Neural crest cell (in vitro differentiated cells): Measurements from ENCODE around the gene MBD1. TPM values are rescaled to one million over a fixed set of nuclear protein-coding genes. Genes with fewer than 3 reads are reported as not detected.

Experiments
- DNase-seq: peaks from one replicate; pipeline ENCODE4 v3.0.0; 2021; ENCODE audit warnings: low read depth, mixed read lengths, low spot score
- H3K27ac Mint-ChIP-seq: one replicate; pipeline ENCODE4 v1.8.0; 2021; ENCODE audit warnings: mild to moderate bottlenecking, mixed read lengths; ENCODE audit not compliant: unreplicated experiment
- H3K27me3 Mint-ChIP-seq: 2 replicates; pipeline ENCODE4 v1.8.0; 2021; ENCODE audit warnings: low read depth, mild to moderate bottlenecking, mixed read lengths
- H3K36me3 Mint-ChIP-seq: 2 replicates; pipeline ENCODE4 v1.8.0; 2021; ENCODE audit warnings: low read depth, mild to moderate bottlenecking, mixed read lengths
- H3K4me1 Mint-ChIP-seq: 2 replicates; pipeline ENCODE4 v1.8.0; 2021; ENCODE audit warnings: mixed read lengths
- H3K4me3 Mint-ChIP-seq: one replicate; pipeline ENCODE4 v1.8.0; 2021; ENCODE audit warnings: mild to moderate bottlenecking, mixed read lengths
- H3K9me3 Mint-ChIP-seq: 2 replicates; pipeline ENCODE4 v1.8.0; 2021; ENCODE audit warnings: mixed read lengths
- CTCF ChIP-seq: fragments of 200-600 bp; sonication (generic); conservative IDR thresholded peaks from 2 replicates; pipeline ENCODE4 v1.5.0; 2021; ENCODE audit warnings: antibody characterized with exemption, mild to moderate bottlenecking
- total RNA-seq: library from RNA; stranded (reverse); gene quantifications from 2 replicates; pipeline ENCODE4 v1.2.1, GENCODE V29; 2021

The MBD1 gene
- total RNA-seq, 1 donor from 2014 or later = 77.2 TPM

- Mint-ChIP-seq H3K4me1 (peaks cover 39% of the 10 kb centered on the region), H3K27ac (peak overlapping the region; percentile 66), H3K27me3 (peaks cover 3% of the 10 kb centered on the region), H3K9me3 (no peaks in the 10 kb centered on the region), H3K4me3 (peak overlapping the region; percentile 97), H3K36me3 (peaks cover 18% of the 10 kb centered on the region)
- no peak for DNase-seq
- TF ChIP-seq CTCF = no peak
These were observed 3.0 kb upstream of the MBD1 start for GRCh38 chr18:50284255-50284885.

- Mint-ChIP-seq H3K4me3 (peak overlapping the region; percentile 97), H3K9me3 (no peaks in the 10 kb centered on the region), H3K27ac (peak overlapping the region; percentile 66), H3K36me3 (peaks cover 18% of the 10 kb centered on the region), H3K4me1 (peaks cover 44% of the 10 kb centered on the region), H3K27me3 (peaks cover 3% of the 10 kb centered on the region)
- no peak for DNase-seq
- TF ChIP-seq CTCF = no peak
These were observed 2.3 kb upstream of the MBD1 start for GRCh38 chr18:50283469-50284209.

GRCh38 chr18:50282521-50283335, 1.4 kb upstream of the MBD1 start:
- H3K27ac Mint-ChIP-seq = no peak overlapping the region
- H3K27me3 Mint-ChIP-seq = peaks cover under 1% of the 10 kb centered on the region
- H3K4me3 Mint-ChIP-seq = peak overlapping the region; percentile 97
- no peak for DNase-seq
- H3K9me3 Mint-ChIP-seq = no peaks in the 10 kb centered on the region
- peaks cover 18% of the 10 kb centered on the region for H3K36me3 Mint-ChIP-seq
- TF ChIP-seq CTCF = no peak
- peaks cover 40% of the 10 kb centered on the region for H3K4me1 Mint-ChIP-seq

- no peak for DNase-seq
- no peaks in the 10 kb centered on the region for H3K9me3 Mint-ChIP-seq
- H3K27me3 Mint-ChIP-seq = no peaks in the 10 kb centered on the region
These were observed 723 bp upstream of the MBD1 start for GRCh38 chr18:50281972-50282520.

More at GRCh38 chr18:50281972-50282520, 723 bp upstream of the MBD1 start:
- H3K4me3 Mint-ChIP-seq = peak overlapping the region; percentile 97
- peaks cover 33% of the 10 kb centered on the region for H3K4me1 Mint-ChIP-seq
- TF ChIP-seq CTCF = no peak
- no peak overlapping the region for H3K27ac Mint-ChIP-seq
- peaks cover 18% of the 10 kb centered on the region for H3K36me3 Mint-ChIP-seq
